Mesodermal cell (in vitro differentiated cells): Measurements from ENCODE around the gene ZCCHC2.

Source experiments
- H3K27ac ChIP-seq: 2 replicates; pipeline ENCODE4 v1.7.0; 2013; ENCODE audit warnings: mild to moderate bottlenecking, low read depth, low read length, moderate library complexity; ENCODE audit not compliant: severe bottlenecking
- H3K36me3 ChIP-seq: 2 replicates; pipeline ENCODE4 v1.7.1; 2013; ENCODE audit warnings: mild to moderate bottlenecking, low read length, moderate library complexity; ENCODE audit not compliant: control insufficient read depth, insufficient read depth
- H3K4me1 ChIP-seq: one replicate; pipeline ENCODE4 v1.7.1; 2013; ENCODE audit warnings: mild to moderate bottlenecking, low read length; ENCODE audit not compliant: insufficient read depth, control insufficient read depth, poor library complexity, severe bottlenecking
- H3K4me3 ChIP-seq: 2 replicates; pipeline ENCODE4 v1.7.0; 2013; ENCODE audit warnings: low read length, control low read depth, mild to moderate bottlenecking; ENCODE audit not compliant: insufficient read depth, poor library complexity, severe bottlenecking; ENCODE audit errors: extremely low read depth
- H3K9me3 ChIP-seq: 2 replicates; pipeline ENCODE4 v1.7.1; 2013; ENCODE audit warnings: mild to moderate bottlenecking, low read length, moderate library complexity; ENCODE audit not compliant: control insufficient read depth
- WGBS, 2 experiments: methylation state at CpG; one replicate each; pipeline ENCODE4 v1.1.5; 2013; ENCODE audit warnings: missing lambda C conversion rate in 2 of 2; ENCODE audit not compliant: insufficient coverage in 2 of 2; 5-methylcytosine and 5-hydroxymethylcytosine counted together

ZCCHC2 gene

GRCh38 chr18:62610701-62611411, 88.0 kb downstream of the ZCCHC2 start:
- Histone ChIP-seq H3K4me3 (no peak overlapping the region), H3K36me3 (no peaks in the 10 kb centered on the region), H3K4me1 (peaks cover 32% of the 10 kb centered on the region), H3K27ac (no peak overlapping the region), H3K9me3 (no peaks in the 10 kb centered on the region)
- 40 to 50% methylated on average over 23 to 24 of the region's 24 CpGs for WGBS, 2 experiments

- Histone ChIP-seq H3K27ac (no peak overlapping the region), H3K36me3 (no peaks in the 10 kb centered on the region), H3K4me3 (no peak overlapping the region), H3K4me1 (peaks cover 24% of the 10 kb centered on the region), H3K9me3 (no peaks in the 10 kb centered on the region)
- 72 to 83% methylated on average over 11 to 31 of the region's 32 CpGs for WGBS, 2 experiments
Measured at GRCh38 chr18:62611453-62612288, 88.8 kb downstream of the ZCCHC2 start.

GRCh38 chr18:62612289-62612645, 89.4 kb downstream of the ZCCHC2 start:
- WGBS, 2 experiments, result 79 to 96% methylated on average over 2 to 4 of the region's 4 CpGs
- Histone ChIP-seq H3K36me3 (no peaks in the 10 kb centered on the region), H3K9me3 (no peaks in the 10 kb centered on the region)

GRCh38 chr18:62612776-62613175, 90.0 kb downstream of the ZCCHC2 start:
- WGBS, 2 experiments, result 83 to 87% methylated on average over 2 of the region's 4 CpGs
- Histone ChIP-seq H3K4me1 (peaks cover 24% of the 10 kb centered on the region), H3K9me3 (no peaks in the 10 kb centered on the region), H3K36me3 (no peaks in the 10 kb centered on the region), H3K4me3 (no peak overlapping the region), H3K27ac (no peak overlapping the region)

More at GRCh38 chr18:62612289-62612645, 89.4 kb downstream of the ZCCHC2 start:
- Histone ChIP-seq H3K4me3 (no peak overlapping the region), H3K4me1 (peaks cover 24% of the 10 kb centered on the region), H3K27ac (no peak overlapping the region)

- no peak overlapping the region for H3K27ac ChIP-seq
- H3K36me3 ChIP-seq, result no peaks in the 10 kb centered on the region
- WGBS, 2 experiments, result 93 to 96% methylated on average over 8 of the region's 9 CpGs
- H3K4me3 ChIP-seq, result no peak overlapping the region
- no peaks in the 10 kb centered on the region for H3K9me3 ChIP-seq
- peaks cover 24% of the 10 kb centered on the region for H3K4me1 ChIP-seq
Measured at GRCh38 chr18:62614494-62614893, 91.7 kb downstream of the ZCCHC2 start.

- Histone ChIP-seq H3K4me1 (peaks cover 9% of the 10 kb centered on the region), H3K4me3 (no peak overlapping the region), H3K27ac (no peak overlapping the region), H3K36me3 (no peaks in the 10 kb centered on the region), H3K9me3 (no peaks in the 10 kb centered on the region)
- WGBS, 2 experiments, result 94 to 98% methylated on average over 14 to 17 of the region's 18 CpGs
Measured at GRCh38 chr18:62616331-62616805, 93.5 kb downstream of the ZCCHC2 start.

- Histone ChIP-seq H3K4me1 (no peaks in the 10 kb centered on the region), H3K9me3 (no peaks in the 10 kb centered on the region), H3K36me3 (no peaks in the 10 kb centered on the region), H3K27ac (no peak overlapping the region), H3K4me3 (no peak overlapping the region)
- 76 to 92% methylated on average over 3 to 4 of the region's 8 CpGs for WGBS, 2 experiments
Measured at GRCh38 chr18:62617793-62618591, 95.2 kb downstream of the ZCCHC2 start.

GRCh38 chr18:62618735-62619134, 95.9 kb downstream of the ZCCHC2 start:
- Histone ChIP-seq H3K4me1 (no peaks in the 10 kb centered on the region), H3K9me3 (no peaks in the 10 kb centered on the region), H3K4me3 (no peak overlapping the region), H3K27ac (no peak overlapping the region), H3K36me3 (no peaks in the 10 kb centered on the region)
- 71 to 100% methylated on average over 1 of the region's 1 CpG for WGBS, 2 experiments

GRCh38 chr18:62621546-62621945, 98.7 kb downstream of the ZCCHC2 start:
- Histone ChIP-seq H3K4me1 (peaks cover 8% of the 10 kb centered on the region), H3K27ac (no peak overlapping the region), H3K9me3 (no peaks in the 10 kb centered on the region), H3K36me3 (no peaks in the 10 kb centered on the region), H3K4me3 (no peak overlapping the region)
- WGBS, 2 experiments, result 94 to 97% methylated on average over 12 of the region's 12 CpGs

GRCh38 chr18:62625019-62625418, 102.2 kb downstream of the ZCCHC2 start:
- no peak overlapping the region for H3K4me3 ChIP-seq
- no peak overlapping the region for H3K27ac ChIP-seq
- no peaks in the 10 kb centered on the region for H3K9me3 ChIP-seq
- WGBS, 2 experiments, result 100% methylated on average over 1 to 3 of the region's 5 CpGs
- H3K36me3 ChIP-seq, result no peaks in the 10 kb centered on the region
- H3K4me1 ChIP-seq, result peaks cover 11% of the 10 kb centered on the region
